ENCODE data around the gene CRACR2B.

CRACR2B gene

DNA sequence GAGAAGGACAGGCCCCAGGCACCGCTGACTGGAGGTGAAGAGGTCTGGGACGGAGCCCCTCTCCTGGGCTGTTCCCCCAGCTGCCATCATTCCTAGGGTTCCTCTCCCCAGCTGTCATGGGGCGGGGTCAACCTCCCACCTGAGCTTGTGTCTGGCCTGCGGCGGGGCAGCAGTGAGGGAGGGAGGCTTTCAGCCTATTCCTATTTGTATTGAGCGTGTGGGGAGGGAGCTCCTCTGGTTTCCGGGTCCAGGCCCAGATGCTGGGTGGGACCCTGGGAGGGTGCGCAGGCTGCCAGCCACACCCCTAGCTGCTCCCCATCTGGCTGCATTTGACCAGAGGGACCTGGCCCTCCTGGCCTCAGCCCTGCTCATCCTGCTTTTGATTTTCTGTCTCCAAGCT is 28.7 kb downstream of the CRACR2B start:
- Histone ChIP-seq H3K9me3 (ENCODE audit: control insufficient read depth, low read length) (no peaks in the 10 kb centered on the region), H3K4me1 (no peaks in the 10 kb centered on the region), H3K36me3 (ENCODE audit: control insufficient read depth, insufficient read depth, low read length) (no peaks in the 10 kb centered on the region), H3K9ac (no peak overlapping the region), H3K4me3 (ENCODE audit: low read depth, low read length) (no peak overlapping the region), H3K27ac (no peak overlapping the region), H3K4me2 (ENCODE audit: low read length) (no peak overlapping the region), H3K27me3 (ENCODE audit: control insufficient read depth, insufficient read depth, low read length) (no peaks in the 10 kb centered on the region), H2AFZ (no peak overlapping the region), H3K79me2 (no peaks in the 10 kb centered on the region)
- TF ChIP-seq, protein P1, sequence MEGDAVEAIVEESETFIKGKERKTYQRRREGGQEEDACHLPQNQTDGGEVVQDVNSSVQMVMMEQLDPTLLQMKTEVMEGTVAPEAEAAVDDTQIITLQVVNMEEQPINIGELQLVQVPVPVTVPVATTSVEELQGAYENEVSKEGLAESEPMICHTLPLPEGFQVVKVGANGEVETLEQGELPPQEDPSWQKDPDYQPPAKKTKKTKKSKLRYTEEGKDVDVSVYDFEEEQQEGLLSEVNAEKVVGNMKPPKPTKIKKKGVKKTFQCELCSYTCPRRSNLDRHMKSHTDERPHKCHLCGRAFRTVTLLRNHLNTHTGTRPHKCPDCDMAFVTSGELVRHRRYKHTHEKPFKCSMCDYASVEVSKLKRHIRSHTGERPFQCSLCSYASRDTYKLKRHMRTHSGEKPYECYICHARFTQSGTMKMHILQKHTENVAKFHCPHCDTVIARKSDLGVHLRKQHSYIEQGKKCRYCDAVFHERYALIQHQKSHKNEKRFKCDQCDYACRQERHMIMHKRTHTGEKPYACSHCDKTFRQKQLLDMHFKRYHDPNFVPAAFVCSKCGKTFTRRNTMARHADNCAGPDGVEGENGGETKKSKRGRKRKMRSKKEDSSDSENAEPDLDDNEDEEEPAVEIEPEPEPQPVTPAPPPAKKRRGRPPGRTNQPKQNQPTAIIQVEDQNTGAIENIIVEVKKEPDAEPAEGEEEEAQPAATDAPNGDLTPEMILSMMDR (IDR thresholded peaks at IDR 0.05) = no peak

DNA sequence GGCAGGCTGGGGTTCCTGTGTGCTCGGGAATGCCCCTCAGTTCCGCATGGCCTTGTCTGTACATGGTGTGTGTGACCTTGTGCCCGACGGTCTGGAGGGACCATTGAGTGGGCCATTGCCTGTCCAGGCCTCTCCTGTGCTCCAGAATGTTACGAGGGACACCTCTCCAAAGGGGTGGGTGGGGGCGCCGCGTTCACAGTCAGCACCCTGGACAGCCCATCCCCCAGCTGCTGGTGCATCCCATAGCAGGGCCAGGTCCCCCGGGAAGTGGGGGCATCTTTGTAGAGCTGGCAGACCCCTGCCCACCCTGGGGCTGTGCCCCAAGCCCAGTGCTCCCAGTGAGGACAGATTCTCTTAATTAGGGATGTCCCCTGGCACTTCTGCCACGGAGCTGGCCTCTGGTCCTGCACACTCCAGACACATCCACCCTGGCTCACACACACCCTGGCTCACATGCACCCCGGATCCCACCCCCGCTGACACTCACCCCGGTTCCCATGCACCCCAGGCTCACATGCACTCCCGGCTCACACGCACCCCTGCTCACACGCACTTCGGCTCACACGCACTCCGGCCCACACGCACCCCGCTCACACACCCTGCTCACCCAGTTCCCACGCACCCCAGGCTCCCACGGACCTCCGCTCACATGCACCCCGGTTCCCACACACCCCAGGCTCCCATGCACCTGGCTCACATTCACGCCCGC is 30.5 kb downstream of the CRACR2B start:
- no peak overlapping the region for H2AFZ ChIP-seq
- no peaks in the 10 kb centered on the region for H3K36me3 ChIP-seq (ENCODE audit: control insufficient read depth, insufficient read depth, low read length)
- no peak overlapping the region for H3K4me3 ChIP-seq (ENCODE audit: low read depth, low read length)
- H3K27ac ChIP-seq = no peak overlapping the region
- TF ChIP-seq, protein P1 (IDR thresholded peaks at IDR 0.05) = no peak
- no peaks in the 10 kb centered on the region for H3K27me3 ChIP-seq (ENCODE audit: control insufficient read depth, insufficient read depth, low read length)
- H3K4me2 ChIP-seq (ENCODE audit: low read length) = no peak overlapping the region
- H3K4me1 ChIP-seq = no peaks in the 10 kb centered on the region
- no peak overlapping the region for H3K9ac ChIP-seq
- no peaks in the 10 kb centered on the region for H3K9me3 ChIP-seq (ENCODE audit: control insufficient read depth, low read length)
- no peaks in the 10 kb centered on the region for H3K79me2 ChIP-seq

DNA sequence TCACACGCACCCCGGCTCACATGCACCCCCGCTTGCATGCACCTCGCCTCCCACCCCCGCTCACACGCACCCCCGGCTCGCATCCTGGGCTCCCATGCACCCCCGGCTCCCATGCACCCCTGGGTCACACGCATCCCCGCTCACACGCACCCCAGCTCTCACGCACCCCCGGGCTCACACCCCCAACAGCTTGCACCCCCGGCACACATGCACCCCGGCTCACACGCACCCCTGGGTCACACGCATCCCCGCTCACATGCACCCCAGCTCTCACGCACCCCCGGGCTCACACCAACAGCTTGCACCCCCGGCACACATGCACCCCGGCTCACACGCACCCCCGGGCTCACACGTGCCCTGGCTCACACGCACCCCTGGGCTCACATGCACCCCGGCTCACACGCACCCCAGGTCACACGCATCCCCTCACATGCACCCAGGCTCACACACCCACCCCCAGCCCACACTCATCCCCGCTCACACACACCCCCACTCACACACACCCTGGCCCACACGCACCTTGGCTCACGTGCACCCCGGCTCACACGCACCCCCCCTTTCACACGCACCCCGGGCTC is 31.1 kb downstream of the CRACR2B start:
- H3K9ac ChIP-seq = no peak overlapping the region
- H3K4me1 ChIP-seq = no peaks in the 10 kb centered on the region
- no peaks in the 10 kb centered on the region for H3K79me2 ChIP-seq
- no peaks in the 10 kb centered on the region for H3K27me3 ChIP-seq (ENCODE audit: control insufficient read depth, insufficient read depth, low read length)
- no peaks in the 10 kb centered on the region for H3K9me3 ChIP-seq (ENCODE audit: control insufficient read depth, low read length)
- no peak overlapping the region for H3K4me2 ChIP-seq (ENCODE audit: low read length)
- H3K36me3 ChIP-seq (ENCODE audit: control insufficient read depth, insufficient read depth, low read length) = no peaks in the 10 kb centered on the region
- H3K27ac ChIP-seq = no peak overlapping the region
- no peak overlapping the region for H3K4me3 ChIP-seq (ENCODE audit: low read depth, low read length)
- TF ChIP-seq, protein P1 (IDR thresholded peaks at IDR 0.05) = no peak
- no peak overlapping the region for H2AFZ ChIP-seq

DNA sequence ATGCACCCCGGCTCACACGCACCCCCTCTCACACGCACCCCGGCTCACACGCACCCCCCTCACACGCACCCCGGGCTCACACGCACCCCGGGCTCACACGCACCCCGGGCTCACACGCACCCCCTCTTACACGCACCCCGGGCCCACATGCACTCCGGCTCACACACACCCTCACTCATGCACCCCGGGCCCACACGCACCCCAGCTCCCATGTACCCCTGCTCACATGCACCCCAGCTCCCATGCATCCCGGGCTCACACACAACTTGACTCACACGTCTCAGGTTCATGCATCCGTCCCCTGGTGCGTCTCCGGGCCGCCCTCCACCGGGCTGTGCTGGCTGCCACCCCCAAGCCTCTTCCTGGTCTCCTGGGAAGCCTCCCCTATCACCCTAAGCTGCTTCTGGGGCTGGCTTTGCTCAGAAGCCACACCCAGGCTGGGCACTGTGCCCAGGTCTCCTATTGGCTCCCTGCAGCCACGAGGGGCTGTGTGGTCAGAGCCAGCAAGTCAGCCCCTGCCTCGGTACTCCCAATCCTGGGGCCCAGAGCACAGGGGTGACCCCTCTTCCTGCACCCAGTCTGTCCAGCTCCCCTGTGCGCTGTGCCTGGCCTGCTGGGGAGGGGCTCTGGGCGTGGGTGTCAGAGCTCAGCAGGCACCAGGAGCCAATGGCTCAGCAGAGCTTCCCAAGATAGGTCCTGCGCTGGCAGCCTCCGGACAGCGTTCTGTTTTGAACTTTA is 31.8 kb downstream of the CRACR2B start:
- H3K27me3 ChIP-seq (ENCODE audit: control insufficient read depth, insufficient read depth, low read length) = no peaks in the 10 kb centered on the region
- H3K4me2 ChIP-seq (ENCODE audit: low read length) = no peak overlapping the region
- TF ChIP-seq, protein P1 (IDR thresholded peaks at IDR 0.05) = no peak
- H3K4me1 ChIP-seq = no peaks in the 10 kb centered on the region
- no peak overlapping the region for H2AFZ ChIP-seq
- no peak overlapping the region for H3K9ac ChIP-seq
- no peak overlapping the region for H3K27ac ChIP-seq
- no peaks in the 10 kb centered on the region for H3K9me3 ChIP-seq (ENCODE audit: control insufficient read depth, low read length)
- no peaks in the 10 kb centered on the region for H3K79me2 ChIP-seq
- H3K36me3 ChIP-seq (ENCODE audit: control insufficient read depth, insufficient read depth, low read length) = no peaks in the 10 kb centered on the region
- H3K4me3 ChIP-seq (ENCODE audit: low read depth, low read length) = no peak overlapping the region

Measured in parathyroid adenoma (tissue), 2 donors.